Liver (tissue), 9 donors: ENCODE measurements around the gene SDSL. TPM values are rescaled to one million over a fixed set of nuclear protein-coding genes. Genes with fewer than 3 reads are reported as not detected.

ENCODE experiments used
- DNase-seq: peaks from one replicate; pipeline ENCODE4 v3.0.0-alpha.2; 2017; ENCODE audit warnings: low spot score
- H3K27ac ChIP-seq, 2 donors: one replicate each; pipeline ENCODE4 v1.7.0; 2013; ENCODE audit warnings: inconsistent platforms in 2 of 2, low read length in 2 of 2, control low read depth in 1 of 2, low read depth in 1 of 2, mild to moderate bottlenecking in 1 of 2
- H3K27me3 ChIP-seq, 4 donors: one replicate each; pipeline versions ENCODE4 v1.6.1 to v1.7.0; 2013; ENCODE audit warnings: low read length in 3 of 4, inconsistent platforms in 1 of 4, mild to moderate bottlenecking in 1 of 4, moderate library complexity in 1 of 4; ENCODE audit not compliant: control insufficient read depth in 4 of 4, insufficient read depth in 4 of 4
- H3K36me3 ChIP-seq, 4 donors: one replicate each; pipeline versions ENCODE4 v1.6.1 to v1.7.0; 2013; ENCODE audit warnings: low read length in 3 of 4, mild to moderate bottlenecking in 3 of 4, low read depth in 1 of 4, moderate library complexity in 1 of 4; ENCODE audit not compliant: control insufficient read depth in 4 of 4, insufficient read depth in 3 of 4
- H3K4me1 ChIP-seq, 4 donors: one replicate each; pipeline versions ENCODE4 v1.6.1 to v1.7.0; 2013; ENCODE audit warnings: low read length in 3 of 4, mild to moderate bottlenecking in 3 of 4, moderate library complexity in 1 of 4; ENCODE audit not compliant: control insufficient read depth in 4 of 4, insufficient read depth in 4 of 4
- H3K4me3 ChIP-seq, 3 donors: one replicate each; pipeline versions ENCODE4 v1.6.1 to v1.7.0; 2013; ENCODE audit warnings: low read length in 3 of 3, control low read depth in 1 of 3, low read depth in 1 of 3, mild to moderate bottlenecking in 1 of 3
- H3K9ac ChIP-seq, 2 donors: one replicate each; pipeline ENCODE4 v1.7.0; 2013; ENCODE audit warnings: low read length in 2 of 2, mild to moderate bottlenecking in 2 of 2, moderate library complexity in 2 of 2, control low read depth in 1 of 2, low read depth in 1 of 2
- H3K9me3 ChIP-seq, 4 donors: one replicate each; pipeline versions ENCODE4 v1.6.1 to v1.7.0; 2013; ENCODE audit warnings: low read length in 3 of 4; ENCODE audit not compliant: control insufficient read depth in 4 of 4
- ATF3 ChIP-seq: IDR thresholded peaks from 2 replicates; pipeline ENCODE4 v1.6.1; 2016; ENCODE audit warnings: antibody characterized with exemption
- CTCF ChIP-seq: fragments of 150-350 bp; IDR thresholded peaks from 2 replicates; pipeline ENCODE4 v1.5.1; 2017; ENCODE audit warnings: improper control_type of control experiment, low read depth, low read length; ENCODE audit not compliant: missing input control
- EGR1 ChIP-seq, 2 donors: IDR thresholded peaks; 2 replicates each; pipeline ENCODE4 v1.6.1; 2016 to 2018; ENCODE audit warnings: antibody characterized with exemption in 2 of 2, low read depth in 2 of 2
- GABPA ChIP-seq, 2 donors: IDR thresholded peaks in 1 of 2; conservative IDR thresholded peaks in 1 of 2; 2 replicates each; pipeline ENCODE4 v1.6.1; 2016; ENCODE audit warnings: antibody characterized with exemption in 2 of 2, mild to moderate bottlenecking in 1 of 2, moderate library complexity in 1 of 2
- HNF4A ChIP-seq, 2 donors: conservative IDR thresholded peaks; 2 replicates each; pipeline ENCODE4 v1.6.1; 2016; ENCODE audit warnings: antibody characterized with exemption in 2 of 2, mild to moderate bottlenecking in 2 of 2
- HNF4G ChIP-seq: IDR thresholded peaks from 2 replicates; pipeline ENCODE4 v1.6.1; 2016; ENCODE audit warnings: antibody characterized with exemption
- JUND ChIP-seq, 2 donors: IDR thresholded peaks; 2 replicates each; pipeline ENCODE4 v1.6.1; 2016; ENCODE audit warnings: antibody characterized with exemption in 2 of 2
- RAD21 ChIP-seq, 2 donors: IDR thresholded peaks; 2 replicates each; pipeline ENCODE4 v1.6.1; 2016; ENCODE audit warnings: antibody characterized with exemption in 2 of 2, mild to moderate bottlenecking in 2 of 2
- REST ChIP-seq: IDR thresholded peaks from 2 replicates; pipeline ENCODE4 v1.6.1; 2016; ENCODE audit warnings: antibody characterized with exemption, mild to moderate bottlenecking
- RXRA ChIP-seq, 2 donors: IDR thresholded peaks; 2 replicates each; pipeline ENCODE4 v1.6.1; 2017 to 2018; ENCODE audit warnings: antibody characterized with exemption in 2 of 2, mild to moderate bottlenecking in 1 of 2
- SP1 ChIP-seq: IDR thresholded peaks from 2 replicates; pipeline ENCODE4 v1.6.1; 2018; ENCODE audit warnings: antibody characterized with exemption, mild to moderate bottlenecking
- YY1 ChIP-seq: IDR thresholded peaks from 2 replicates; pipeline ENCODE4 v1.6.1; 2016; ENCODE audit warnings: antibody characterized with exemption, mild to moderate bottlenecking
- WGBS: extraction: QIAGEN DNeasy Blood & Tissue Kit; methylation state at CpG from one replicate; pipeline ENCODE4 v1.1.7; 2013; 5-methylcytosine and 5-hydroxymethylcytosine counted together
- polyA plus RNA-seq, 2 donors: library from polyadenylated mRNA; stranded (reverse) in 1 of 2; unstranded in 1 of 2; fragments of 200-250 nt in 1 of 2; fragments of >200 nt in 1 of 2; fragmentation: Nextera tagmentation in 1 of 2; extraction: Ambion mirVana in 1 of 2; gene quantifications; one replicate each; pipeline versions ENCODE4 v1.2.1 to v1.2.3, GENCODE V29; 2013 to 2015
- total RNA-seq, 2 donors: library from RNA; depleted of rRNA; stranded (reverse); fragments of >200 nt; gene quantifications; one replicate each; pipeline ENCODE4 v1.2.3, GENCODE V29; 2014
- donor health status: healthy.
- donor health status: healthy.
- donor health status: healthy.
- donor health status: healthy.
- donor health status: healthy.

SDSL gene
- total and polyA plus RNA-seq, 4 donors: 22.4 to 93.1 (median 33.7) TPM

- no peak for DNase-seq
- no peak overlapping the region for H3K27ac ChIP-seq
Measured at GRCh38 chr12:113396200-113396599, 26.0 kb upstream of the SDSL start.

GRCh38 chr12:113396828-113397496 is 25.2 kb upstream of the SDSL start:
- H3K27ac ChIP-seq: no peak overlapping the region
- DNase-seq: no peak
- H3K9me3 ChIP-seq: no peaks in the 10 kb centered on the region
- H3K4me3 ChIP-seq: no peak overlapping the region
- TF ChIP-seq CTCF (no peak), JUND (IDR thresholded peaks at IDR 0.05) (no peak), HNF4A (conservative IDR thresholded peaks at IDR 0.05) (no peak), RAD21 (IDR thresholded peaks at IDR 0.05) (no peak), REST (no peak), SP1 (no peak), GABPA (IDR thresholded peaks at IDR 0.05 in 1 of 2, conservative IDR thresholded peaks at IDR 0.05 in 1 of 2) (no peak), RXRA (IDR thresholded peaks at IDR 0.05) (no peak)
- no peaks in the 10 kb centered on the region for H3K27me3 ChIP-seq
- 83% methylated on average over 16 of the region's 16 CpGs for WGBS
- peaks cover 0 to 47% (median 27%) of the 10 kb centered on the region in 4 donors for H3K36me3 ChIP-seq
- H3K9ac ChIP-seq: no peak overlapping the region
- peaks cover 0 to 8% (median 3%) of the 10 kb centered on the region in 4 donors for H3K4me1 ChIP-seq

More at GRCh38 chr12:113396200-113396599, 26.0 kb upstream of the SDSL start:
- Histone ChIP-seq H3K9me3 (no peaks in the 10 kb centered on the region), H3K4me3 (no peak overlapping the region), H3K9ac (no peak overlapping the region), H3K27me3 (no peaks in the 10 kb centered on the region), H3K36me3 (peaks cover 0 to 47% (median 27%) of the 10 kb centered on the region in 4 donors), H3K4me1 (peaks cover 0 to 2% (median under 1%) of the 10 kb centered on the region in 4 donors)
- TF ChIP-seq EGR1 (IDR thresholded peaks at IDR 0.05; ENCODE audit: low read depth in 2 of 2) (peak in 1 of 2 donors; percentile 2), YY1 (no peak), HNF4G (no peak), ATF3 (no peak)
